Osteocyte (in vitro differentiated cells): ENCODE data around the gene ODR4. TPM values are rescaled to one million over a fixed set of nuclear protein-coding genes. Genes with fewer than 3 reads are reported as not detected.

Experiments used
- DNase-seq: peaks from one replicate; pipeline ENCODE4 v3.0.0; 2021; ENCODE audit warnings: mixed read lengths; ENCODE audit not compliant: unreplicated experiment; ENCODE audit errors: extremely low spot score
- H3K27ac Mint-ChIP-seq: one replicate; pipeline ENCODE4 v1.8.0; 2021; ENCODE audit warnings: mild to moderate bottlenecking, mixed read lengths; ENCODE audit not compliant: unreplicated experiment
- H3K27me3 Mint-ChIP-seq: one replicate; pipeline ENCODE4 v1.8.0; 2021; ENCODE audit warnings: mixed read lengths; ENCODE audit not compliant: unreplicated experiment
- H3K36me3 Mint-ChIP-seq: one replicate; pipeline ENCODE4 v1.8.0; 2021; ENCODE audit warnings: mixed read lengths; ENCODE audit not compliant: unreplicated experiment
- H3K4me1 Mint-ChIP-seq: one replicate; pipeline ENCODE4 v1.8.0; 2021; ENCODE audit warnings: mixed read lengths; ENCODE audit not compliant: unreplicated experiment
- H3K4me3 Mint-ChIP-seq: one replicate; pipeline ENCODE4 v1.8.0; 2021; ENCODE audit warnings: mild to moderate bottlenecking, moderate library complexity, mixed read lengths; ENCODE audit not compliant: unreplicated experiment
- H3K9me3 Mint-ChIP-seq: one replicate; pipeline ENCODE4 v1.8.0; 2021; ENCODE audit warnings: mixed read lengths; ENCODE audit not compliant: unreplicated experiment
- total RNA-seq: library from RNA; stranded (reverse); gene quantifications from 2 replicates; pipeline ENCODE4 v1.2.1, GENCODE V29; 2021
- TF ChIP-seq, protein P1 (sequence below): fragments of 200-600 bp; sonication (generic); IDR thresholded peaks from 2 replicates; pipeline ENCODE4 v1.5.0; 2021; ENCODE audit warnings: antibody characterized with exemption, mild to moderate bottlenecking, moderate library complexity

The ODR4 gene
- total RNA-seq, 1 donor from 2014 or later, result 19.5 TPM

DNA sequence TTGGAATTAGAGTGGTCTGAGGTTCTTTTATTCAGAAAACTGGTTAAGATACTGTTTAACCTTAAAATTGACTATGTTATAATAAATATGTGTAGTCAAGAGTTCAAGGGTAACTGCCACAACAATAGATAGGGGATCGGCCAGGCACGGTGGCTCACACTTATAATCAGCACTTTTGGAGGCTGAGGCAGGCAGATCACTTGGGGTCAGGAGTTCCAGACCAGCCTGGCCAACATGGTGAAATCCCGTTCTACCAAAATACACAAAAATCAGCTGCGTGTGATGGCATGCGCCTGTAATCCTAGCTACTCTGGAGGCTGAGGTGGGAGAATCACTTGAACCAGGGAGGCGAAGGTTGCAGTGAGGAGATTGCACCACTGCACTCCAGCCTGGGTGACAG, 45.8 kb downstream of the ODR4 start:
- Mint-ChIP-seq H3K27me3 (no peaks in the 10 kb centered on the region), H3K27ac (no peak overlapping the region), H3K4me1 (peaks cover 24% of the 10 kb centered on the region), H3K4me3 (no peak overlapping the region), H3K36me3 (peaks cover 25% of the 10 kb centered on the region), H3K9me3 (no peaks in the 10 kb centered on the region)
- TF ChIP-seq, protein P1, sequence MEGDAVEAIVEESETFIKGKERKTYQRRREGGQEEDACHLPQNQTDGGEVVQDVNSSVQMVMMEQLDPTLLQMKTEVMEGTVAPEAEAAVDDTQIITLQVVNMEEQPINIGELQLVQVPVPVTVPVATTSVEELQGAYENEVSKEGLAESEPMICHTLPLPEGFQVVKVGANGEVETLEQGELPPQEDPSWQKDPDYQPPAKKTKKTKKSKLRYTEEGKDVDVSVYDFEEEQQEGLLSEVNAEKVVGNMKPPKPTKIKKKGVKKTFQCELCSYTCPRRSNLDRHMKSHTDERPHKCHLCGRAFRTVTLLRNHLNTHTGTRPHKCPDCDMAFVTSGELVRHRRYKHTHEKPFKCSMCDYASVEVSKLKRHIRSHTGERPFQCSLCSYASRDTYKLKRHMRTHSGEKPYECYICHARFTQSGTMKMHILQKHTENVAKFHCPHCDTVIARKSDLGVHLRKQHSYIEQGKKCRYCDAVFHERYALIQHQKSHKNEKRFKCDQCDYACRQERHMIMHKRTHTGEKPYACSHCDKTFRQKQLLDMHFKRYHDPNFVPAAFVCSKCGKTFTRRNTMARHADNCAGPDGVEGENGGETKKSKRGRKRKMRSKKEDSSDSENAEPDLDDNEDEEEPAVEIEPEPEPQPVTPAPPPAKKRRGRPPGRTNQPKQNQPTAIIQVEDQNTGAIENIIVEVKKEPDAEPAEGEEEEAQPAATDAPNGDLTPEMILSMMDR, result no peak
- DNase-seq, result no peak

DNA sequence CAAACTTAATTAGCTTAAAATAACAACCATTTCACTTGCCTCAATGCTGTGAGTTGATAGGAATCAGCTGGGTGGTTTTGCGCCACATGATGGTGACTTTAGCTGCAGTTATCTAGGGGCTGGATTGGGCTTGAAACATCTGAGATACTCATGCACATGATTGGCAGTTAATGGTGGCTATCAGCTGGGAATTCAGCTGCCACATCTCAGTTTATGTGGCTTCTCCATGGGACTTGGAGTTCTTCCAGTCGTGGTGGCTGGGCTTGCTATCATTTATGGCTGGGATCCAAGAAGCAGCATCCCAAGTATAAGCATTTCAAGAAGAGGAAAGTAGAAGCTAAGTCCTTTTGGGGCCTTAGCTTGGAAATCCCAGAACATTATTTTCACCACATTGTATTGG, 48.9 kb downstream of the ODR4 start:
- TF ChIP-seq, protein P1, result no peak
- peaks cover 7% of the 10 kb centered on the region for H3K36me3 Mint-ChIP-seq
- peaks cover 13% of the 10 kb centered on the region for H3K4me1 Mint-ChIP-seq
- peaks cover 8% of the 10 kb centered on the region for H3K9me3 Mint-ChIP-seq
- H3K27ac Mint-ChIP-seq, result no peak overlapping the region
- H3K4me3 Mint-ChIP-seq, result no peak overlapping the region
- no peaks in the 10 kb centered on the region for H3K27me3 Mint-ChIP-seq
- no peak for DNase-seq

- peaks cover 1% of the 10 kb centered on the region for H3K4me1 Mint-ChIP-seq
- peaks cover 8% of the 10 kb centered on the region for H3K9me3 Mint-ChIP-seq
- TF ChIP-seq, protein P1, result no peak
- no peak for DNase-seq
- no peak overlapping the region for H3K4me3 Mint-ChIP-seq
- peaks cover 4% of the 10 kb centered on the region for H3K36me3 Mint-ChIP-seq
- H3K27me3 Mint-ChIP-seq, result no peaks in the 10 kb centered on the region
- no peak overlapping the region for H3K27ac Mint-ChIP-seq
These were observed 50.5 kb downstream of the ODR4 start for GRCh38 chr1:186426118-186426517.

GRCh38 chr1:186429017-186429416, 53.4 kb downstream of the ODR4 start:
- no peak overlapping the region for H3K4me3 Mint-ChIP-seq
- no peaks in the 10 kb centered on the region for H3K27me3 Mint-ChIP-seq
- TF ChIP-seq, protein P1, result no peak
- no peaks in the 10 kb centered on the region for H3K4me1 Mint-ChIP-seq
- peaks cover 4% of the 10 kb centered on the region for H3K36me3 Mint-ChIP-seq
- no peak overlapping the region for H3K27ac Mint-ChIP-seq
- no peak for DNase-seq
- peaks cover 8% of the 10 kb centered on the region for H3K9me3 Mint-ChIP-seq

DNA sequence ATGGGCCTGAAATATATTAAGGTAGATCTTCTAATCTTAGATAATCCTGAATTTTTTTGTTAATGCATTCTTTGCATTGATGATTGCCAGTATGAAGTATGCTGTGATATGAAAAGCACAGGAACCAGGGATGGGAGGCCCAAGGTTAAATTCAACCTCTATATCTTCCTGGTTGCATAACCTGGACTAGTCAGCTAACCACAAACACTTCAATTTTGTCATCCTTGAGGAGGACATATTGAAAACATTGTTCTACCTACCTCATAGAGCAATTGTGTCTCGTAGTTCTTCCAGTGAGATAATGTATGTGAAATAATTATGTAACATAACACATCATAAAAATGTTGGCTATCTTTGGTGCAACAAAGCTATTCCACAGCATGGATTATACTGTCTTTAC, 59.7 kb downstream of the ODR4 start:
- Mint-ChIP-seq H3K9me3 (no peaks in the 10 kb centered on the region), H3K4me1 (no peaks in the 10 kb centered on the region), H3K36me3 (no peaks in the 10 kb centered on the region), H3K4me3 (no peak overlapping the region), H3K27me3 (no peaks in the 10 kb centered on the region), H3K27ac (no peak overlapping the region)
- TF ChIP-seq, protein P1, result no peak
- no peak for DNase-seq
